ENCODE data around the gene CMPK2.
A peak's percentile ranks its signal among the peaks of the same experiment; 100 is the strongest.

The CMPK2 gene

GRCh38 chr2:6878549-6878948 lies 12.8 kb upstream of the CMPK2 start:
- TF ChIP-seq CTCF (IDR thresholded peaks at IDR 0.05; ENCODE audit: low read depth, low read length) (no peak), POLR2A (IDR thresholded peaks at IDR 0.05; ENCODE audit: extremely low read depth, insufficient read length) (no peak), MYC (IDR thresholded peaks at IDR 0.05; ENCODE audit: low read depth, low read length) (no peak), MAX (IDR thresholded peaks at IDR 0.05; ENCODE audit: low read depth, low read length) (no peak)
- H3K4me3 ChIP-seq (ENCODE audit: low read depth, low read length) = no peak overlapping the region
- no peak for DNase-seq (ENCODE audit: low read depth)

GRCh38 chr2:6877402-6878304 lies 11.9 kb upstream of the CMPK2 start, which contains the start of gene RSAD2:
RSAD2 (plus strand) TSS chr2:6877777; CDS start chr2:6877801, 24 bp downstream.
- DNase-seq (ENCODE audit: low read depth) = peak; percentile 27
- H3K4me3 ChIP-seq (ENCODE audit: low read depth, low read length) = peak within 1 kb of the TSS; percentile 35
- TF ChIP-seq CTCF (IDR thresholded peaks at IDR 0.05; ENCODE audit: low read depth, low read length) = no peak
- no peak for TF ChIP-seq MAX (IDR thresholded peaks at IDR 0.05; ENCODE audit: low read depth, low read length)
- no peak for TF ChIP-seq POLR2A (IDR thresholded peaks at IDR 0.05; ENCODE audit: extremely low read depth, insufficient read length)
- no peak for TF ChIP-seq MYC (IDR thresholded peaks at IDR 0.05; ENCODE audit: low read depth, low read length)

- H3K4me3 ChIP-seq (ENCODE audit: low read depth, low read length) = no peak overlapping the region
- no peak for DNase-seq (ENCODE audit: low read depth)
Observed at GRCh38 chr2:6876309-6876708, 10.6 kb upstream of the CMPK2 start.

GRCh38 chr2:6874032-6874431 lies 8.3 kb upstream of the CMPK2 start:
- no peak for DNase-seq (ENCODE audit: low read depth)
- H3K4me3 ChIP-seq (ENCODE audit: low read depth, low read length) = no peak overlapping the region
- TF ChIP-seq POLR2A (IDR thresholded peaks at IDR 0.05; ENCODE audit: extremely low read depth, insufficient read length) (no peak), MAX (IDR thresholded peaks at IDR 0.05; ENCODE audit: low read depth, low read length) (no peak), MYC (IDR thresholded peaks at IDR 0.05; ENCODE audit: low read depth, low read length) (no peak), CTCF (IDR thresholded peaks at IDR 0.05; ENCODE audit: low read depth, low read length) (no peak)

More at GRCh38 chr2:6876309-6876708, 10.6 kb upstream of the CMPK2 start:
- TF ChIP-seq MAX (IDR thresholded peaks at IDR 0.05; ENCODE audit: low read depth, low read length) = no peak
- TF ChIP-seq MYC (IDR thresholded peaks at IDR 0.05; ENCODE audit: low read depth, low read length) = no peak
- no peak for TF ChIP-seq POLR2A (IDR thresholded peaks at IDR 0.05; ENCODE audit: extremely low read depth, insufficient read length)
- no peak for TF ChIP-seq CTCF (IDR thresholded peaks at IDR 0.05; ENCODE audit: low read depth, low read length)

GRCh38 chr2:6872394-6872793 lies 6.7 kb upstream of the CMPK2 start:
- no peak for TF ChIP-seq CTCF (IDR thresholded peaks at IDR 0.05; ENCODE audit: low read depth, low read length)
- no peak for TF ChIP-seq MYC (IDR thresholded peaks at IDR 0.05; ENCODE audit: low read depth, low read length)
- TF ChIP-seq POLR2A (IDR thresholded peaks at IDR 0.05; ENCODE audit: extremely low read depth, insufficient read length) = no peak
- no peak for TF ChIP-seq MAX (IDR thresholded peaks at IDR 0.05; ENCODE audit: low read depth, low read length)
- peak; percentile 45 for DNase-seq (ENCODE audit: low read depth)
- no peak overlapping the region for H3K4me3 ChIP-seq (ENCODE audit: low read depth, low read length)

Data from NB4 (cell line).